Measurements from ENCODE around the gene NFATC2. TPM values are rescaled to one million over a fixed set of nuclear protein-coding genes. Genes with fewer than 3 reads are reported as not detected.

The NFATC2 gene
- total RNA-seq, 1 experiment from 2014 or later, result 0.61 TPM

- Histone ChIP-seq H3K9me3 (ENCODE audit: control insufficient read depth, low read depth, low read length) (no peaks in the 10 kb centered on the region), H4K20me1 (ENCODE audit: control insufficient read depth, insufficient read depth, insufficient read length) (no peaks in the 10 kb centered on the region), H3K4me2 (ENCODE audit: insufficient read depth, insufficient read length, low read length) (no peak overlapping the region), H2BK120ac (ENCODE audit: low read depth, low read length, poor library complexity, severe bottlenecking) (no peak overlapping the region), H2BK15ac (ENCODE audit: low read depth, low read length) (no peak overlapping the region), H4K5ac (ENCODE audit: insufficient read length, low read depth, low read length) (no peak overlapping the region), H2AFZ (ENCODE audit: low read length) (no peak overlapping the region), H3T11ph (ENCODE audit: low read length) (no peak overlapping the region), H3K18ac (ENCODE audit: insufficient read length, low read depth, low read length) (no peak overlapping the region), H2BK5ac (ENCODE audit: insufficient read length, low read length) (no peak overlapping the region), H2BK20ac (ENCODE audit: low read depth, low read length, poor library complexity, severe bottlenecking) (no peak overlapping the region), H4K8ac (replicated peaks; ENCODE audit: insufficient read length, low read depth, low read length) (no peak overlapping the region), H3K9ac (ENCODE audit: extremely low read depth, insufficient read length, low read length) (no peak overlapping the region), H3K23ac (ENCODE audit: insufficient read length, low read depth, low read length) (no peak overlapping the region), H3K14ac (ENCODE audit: insufficient read depth, low read length) (no peak overlapping the region), H4K91ac (ENCODE audit: insufficient read length, low read depth, low read length) (no peak overlapping the region), H3K79me1 (ENCODE audit: insufficient read depth, low read depth, low read length, poor library complexity, severe bottlenecking) (no peaks in the 10 kb centered on the region), H2AK5ac (ENCODE audit: insufficient read length, low read length) (no peak overlapping the region), H3K56ac (ENCODE audit: insufficient read length, low read depth, low read length) (no peak overlapping the region), H3K4ac (ENCODE audit: low read depth, low read length) (no peak overlapping the region), H3K79me2 (ENCODE audit: insufficient read depth, low read length) (no peaks in the 10 kb centered on the region), H3K4me1 (ENCODE audit: insufficient read depth, low read length) (no peaks in the 10 kb centered on the region), H3K27me3 (ENCODE audit: insufficient read depth, low read length) (no peaks in the 10 kb centered on the region), H3K27ac (ENCODE audit: insufficient read length, low read depth, low read length) (no peak overlapping the region), H3K23me2 (ENCODE audit: insufficient read length, low read depth, low read length, poor library complexity, severe bottlenecking) (no peaks in the 10 kb centered on the region), H2BK12ac (ENCODE audit: insufficient read length, low read depth, low read length) (no peak overlapping the region)
- no peaks in the 10 kb centered on the region for H3K36me3 Mint-ChIP-seq (ENCODE audit: insufficient read depth in 1 of 3, low read depth in 3 of 3)
- H3K4me1 Mint-ChIP-seq, result peaks cover 7 to 21% of the 10 kb centered on the region in 2 experiments
- no peak for DNase-seq
- peaks cover 2% of the 10 kb centered on the region; the same call in 1 of the 2 replicates for H3K27me3 Mint-ChIP-seq (ENCODE audit: low read depth)
- no peak overlapping the region for H3K27ac Mint-ChIP-seq
- no peak for TF ChIP-seq CTCF (conservative IDR thresholded peaks at IDR 0.05)
- H3K4me3 Mint-ChIP-seq, result no peak overlapping the region
- H3K9me3 Mint-ChIP-seq, result no peaks in the 10 kb centered on the region
- no CpG with 5 or more reads among the region's 7 CpGs for WGBS (ENCODE audit: extremely low coverage, insufficient read length, low lambda C conversion rate)
Measured at GRCh38 chr20:51495921-51496545, 46.5 kb downstream of the NFATC2 start.
